GM21529 (cell line): ENCODE measurements around the gene FREM2.
A peak's percentile ranks its signal among the peaks of the same experiment; 100 is the strongest.

Experiments
- ATAC-seq: cut with Tn5 transposase; IDR thresholded peaks from one replicate; pipeline ENCODE4 v1.9.1; 2021; ENCODE audit not compliant: unreplicated experiment

The FREM2 gene

DNA sequence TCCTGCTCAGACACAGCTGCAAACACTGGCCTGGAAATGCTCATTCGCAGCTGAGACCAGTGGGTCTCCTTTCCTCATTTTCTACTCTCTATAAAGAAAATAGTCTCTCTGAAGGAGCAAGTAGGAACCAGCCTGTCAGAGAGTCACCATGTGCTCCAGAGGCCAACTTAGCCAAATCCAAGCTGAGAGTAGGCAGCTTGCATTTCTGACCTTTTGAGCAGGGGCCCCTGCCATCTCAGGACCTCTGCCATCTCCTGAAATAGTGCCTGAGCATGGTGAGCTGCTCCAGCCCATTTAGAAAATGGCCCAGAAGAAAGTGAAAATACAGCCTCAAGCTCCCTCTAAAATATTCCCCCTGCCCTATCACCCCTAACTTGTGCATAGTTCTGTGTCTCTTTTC lies 208.2 kb downstream of the FREM2 start:
- no peak for ATAC-seq

DNA sequence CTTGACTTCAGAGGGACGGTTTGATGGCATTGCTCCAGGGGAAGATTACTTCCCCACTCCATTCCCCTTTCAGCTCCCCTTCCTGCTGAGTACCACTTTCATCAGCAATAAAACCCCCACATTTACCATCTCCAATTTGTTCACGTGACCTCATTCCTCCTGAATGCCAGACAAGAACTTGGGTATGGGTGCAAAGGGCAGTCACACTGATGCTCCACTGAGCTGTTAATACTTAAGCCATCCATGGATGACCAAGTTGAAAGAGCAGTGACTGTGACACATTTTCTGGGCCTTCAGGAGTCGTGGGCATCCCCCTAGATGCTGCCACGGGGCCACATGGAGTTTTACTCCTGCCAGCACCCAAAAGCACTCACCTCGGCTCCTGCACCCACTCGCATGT lies 210.6 kb downstream of the FREM2 start:
- no peak for ATAC-seq

DNA sequence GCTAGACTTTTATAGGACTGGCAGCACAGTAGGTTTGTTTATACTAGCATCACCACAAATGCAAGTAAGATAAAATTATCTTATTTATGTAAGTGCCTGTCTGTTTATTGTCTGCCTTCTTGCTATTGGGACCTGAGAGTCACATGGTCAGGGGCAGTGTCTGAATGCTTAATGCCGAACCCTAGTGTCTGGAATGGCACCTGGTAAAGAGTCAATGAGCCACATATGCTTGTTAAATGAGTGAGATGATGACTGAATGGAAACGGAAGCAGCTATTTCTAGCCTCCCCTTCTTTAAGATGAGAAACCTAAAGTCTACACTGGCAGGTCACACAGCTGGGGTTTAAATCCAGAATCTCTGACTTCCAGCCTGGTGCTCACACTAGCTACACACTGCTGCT lies 211.6 kb downstream of the FREM2 start:
- peak; percentile 49 for ATAC-seq

DNA sequence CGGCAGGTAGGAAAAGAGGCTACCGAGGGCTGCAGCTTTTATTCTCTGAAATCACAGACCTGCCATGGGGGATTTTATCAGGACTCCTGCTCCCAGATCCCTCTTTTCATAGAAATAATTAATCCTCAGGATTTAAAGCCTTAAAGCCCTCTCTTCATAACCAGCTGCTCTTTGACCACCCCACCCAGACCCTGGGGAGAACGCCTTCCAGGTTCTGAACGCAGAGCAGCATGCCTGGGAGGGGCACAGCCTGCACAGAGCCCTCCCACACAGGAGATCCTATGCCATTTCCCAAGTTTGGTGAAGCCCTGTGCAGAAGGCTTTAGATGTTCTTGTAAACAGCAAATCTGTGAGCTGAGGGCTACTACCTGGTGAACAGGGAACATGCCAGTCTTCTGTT lies 212.7 kb downstream of the FREM2 start:
- ATAC-seq = no peak

DNA sequence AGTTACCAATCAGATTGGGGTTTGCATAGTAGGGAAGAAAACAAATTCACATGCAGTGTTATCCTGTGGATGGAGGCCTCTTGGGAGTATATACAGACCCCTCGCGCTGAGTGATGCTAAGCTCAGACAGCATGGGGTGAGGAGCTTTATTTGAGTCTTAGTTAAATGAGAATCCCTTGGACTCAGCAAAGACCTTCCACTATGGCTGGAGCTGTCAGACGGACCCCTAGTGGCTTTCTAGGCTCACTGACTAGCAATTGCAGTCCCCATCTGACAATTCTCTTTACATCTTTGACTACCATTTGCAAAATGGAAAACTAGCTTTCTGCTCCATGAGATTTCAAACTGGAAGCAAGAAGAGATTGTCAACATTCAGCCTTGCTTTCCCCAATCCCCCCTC lies 213.3 kb downstream of the FREM2 start:
- ATAC-seq = no peak

DNA sequence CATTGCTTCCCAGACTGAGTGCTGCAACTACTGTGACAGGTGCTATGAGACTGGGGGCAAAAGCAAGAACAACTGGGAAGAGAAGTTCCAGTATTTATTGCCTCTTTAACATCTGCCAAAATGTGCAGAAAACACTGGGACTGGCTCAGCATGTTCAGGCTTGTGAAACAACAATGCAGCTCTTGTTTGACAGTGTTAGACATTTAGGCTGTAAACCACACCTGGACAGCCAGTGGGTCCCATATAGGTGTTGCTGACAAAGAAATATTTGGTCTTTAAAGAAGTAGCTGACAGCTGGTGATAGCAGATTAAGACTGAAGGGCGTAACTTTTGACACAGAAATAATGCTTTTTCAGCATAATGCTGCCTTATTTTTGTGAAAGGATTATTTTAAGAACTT lies 215.7 kb downstream of the FREM2 start:
- ATAC-seq = no peak

DNA sequence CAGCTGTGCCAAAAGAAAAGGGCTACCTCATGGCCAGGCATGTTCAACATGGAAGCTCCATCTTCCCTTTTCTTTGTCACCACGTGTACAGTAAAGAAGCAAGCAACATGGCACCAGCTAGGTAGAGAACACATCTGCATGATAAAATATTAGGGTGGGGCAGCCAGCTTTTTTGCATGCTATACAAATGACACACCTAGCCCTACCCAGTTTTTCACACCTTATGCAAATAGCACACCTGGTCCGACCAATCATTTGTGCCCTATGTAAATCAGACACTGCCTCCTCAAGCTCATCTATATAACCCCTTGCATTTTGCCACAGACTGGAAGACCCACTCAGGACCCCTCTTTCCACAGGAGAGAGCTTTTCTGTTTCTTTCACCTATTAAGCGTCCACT lies 218.2 kb downstream of the FREM2 start:
- ATAC-seq = no peak

DNA sequence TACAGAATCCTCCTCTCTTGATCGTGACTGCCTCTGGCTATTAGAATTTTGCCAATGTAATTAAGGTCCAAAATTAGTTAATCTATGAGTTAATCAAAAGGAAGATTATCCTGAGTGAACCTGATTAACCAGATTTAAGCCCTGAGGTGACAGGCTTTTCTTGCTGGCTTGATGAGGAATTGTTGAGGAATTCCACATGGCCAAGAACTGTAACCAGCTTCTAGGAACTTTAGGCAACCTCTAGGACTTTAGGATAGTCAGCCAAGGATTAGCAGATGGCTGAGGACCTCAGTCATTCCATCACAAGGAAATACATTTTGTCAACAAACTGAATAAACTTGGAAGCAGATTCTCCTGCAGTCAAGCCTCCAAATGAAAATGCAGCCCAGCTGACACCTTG lies 219.0 kb downstream of the FREM2 start:
- ATAC-seq = no peak

DNA sequence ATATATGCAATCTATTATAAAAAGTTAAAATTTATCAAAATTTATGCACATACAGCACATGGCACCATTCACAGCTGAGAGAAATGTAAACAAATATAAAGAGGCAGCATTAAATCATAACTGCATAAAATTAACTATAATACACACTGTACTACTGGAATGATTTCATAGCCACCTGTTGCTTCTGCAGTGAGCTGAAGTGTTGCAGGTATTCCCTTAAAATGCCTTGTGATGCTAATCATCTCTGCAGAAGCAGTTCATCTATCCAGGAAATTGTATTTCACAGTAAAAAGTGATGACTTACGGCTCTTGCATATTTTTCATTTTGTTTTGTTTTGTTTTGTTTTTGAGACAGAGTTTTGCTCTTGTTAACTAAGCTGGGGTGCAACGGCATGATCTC lies 221.7 kb downstream of the FREM2 start:
- no peak for ATAC-seq

DNA sequence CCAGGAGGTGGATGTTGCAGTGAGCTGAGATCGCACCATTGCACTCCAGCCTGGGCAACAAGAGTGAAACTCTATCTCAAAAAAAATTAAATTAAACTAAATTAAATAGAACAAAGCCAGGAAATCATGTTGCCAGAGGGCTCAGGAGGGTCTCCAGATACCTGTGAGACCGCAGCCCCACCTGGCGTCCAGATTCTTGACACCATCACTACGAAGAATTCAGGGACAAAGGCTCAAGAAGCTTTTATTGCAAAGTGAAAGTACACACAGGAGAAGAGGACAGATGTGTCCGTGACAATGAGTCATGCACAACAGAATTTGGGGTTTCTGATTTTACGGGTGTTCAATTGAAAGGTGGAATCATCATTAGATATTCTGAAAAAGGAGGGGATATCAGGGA lies 227.2 kb downstream of the FREM2 start:
- ATAC-seq = no peak

DNA sequence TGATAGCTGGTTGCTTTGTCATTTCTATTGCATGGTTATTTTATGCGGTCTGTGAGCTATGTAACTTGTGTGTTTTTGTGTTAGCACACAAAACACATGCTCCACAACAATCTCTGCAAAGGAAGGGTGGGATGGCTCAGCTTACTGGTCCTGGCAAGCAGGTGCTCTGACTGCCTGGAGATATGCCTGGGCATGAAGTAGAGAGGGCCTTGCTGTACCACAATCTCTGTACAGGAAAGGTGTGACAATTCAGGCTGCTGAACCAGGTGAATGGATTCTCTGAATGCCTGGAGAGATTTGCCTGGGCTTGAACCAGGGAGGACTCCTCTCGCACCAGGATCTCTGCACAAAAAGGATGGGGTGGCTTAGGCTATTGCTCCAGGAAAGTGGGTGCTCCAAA lies 234.2 kb downstream of the FREM2 start:
- no peak for ATAC-seq

DNA sequence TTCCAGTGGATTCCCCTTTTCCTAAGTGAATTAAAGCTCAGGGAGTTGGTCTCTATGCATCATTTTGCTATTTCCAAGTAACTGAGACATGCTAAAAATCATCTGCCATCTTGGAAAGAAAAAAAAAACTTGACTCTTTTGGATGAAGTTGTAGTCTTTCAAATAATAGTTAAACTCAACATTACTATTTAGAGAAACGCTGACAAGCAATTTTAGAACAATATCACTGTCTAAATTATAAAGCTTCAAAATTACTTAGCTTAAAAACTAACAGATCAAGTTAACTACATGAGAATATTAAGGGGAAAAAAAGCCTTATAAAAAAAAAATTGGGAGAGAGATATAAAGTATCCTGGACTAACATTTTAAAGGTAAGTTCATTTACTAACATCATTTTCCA lies 235.3 kb downstream of the FREM2 start:
- ATAC-seq = no peak

DNA sequence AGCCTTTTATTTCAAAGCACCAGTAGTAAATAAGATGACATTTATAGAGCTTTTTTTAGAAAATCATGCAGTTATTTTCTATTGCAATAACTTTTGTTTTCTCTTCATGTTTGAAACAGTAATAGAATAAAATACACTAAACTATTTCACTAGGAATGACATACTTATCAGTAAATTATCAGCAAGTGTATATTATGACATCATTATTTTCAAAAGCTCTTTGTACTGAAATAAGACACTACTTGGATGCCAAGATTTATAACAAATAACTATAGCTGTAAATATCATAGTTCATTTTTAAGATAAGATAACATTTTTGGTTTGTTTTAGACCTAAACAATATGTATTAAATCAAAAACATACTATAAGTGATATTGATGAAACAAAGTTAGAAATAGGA lies 246.9 kb downstream of the FREM2 start:
- no peak for ATAC-seq
